Fibroblast of lung (primary cell): ENCODE measurements around the gene EXOSC5. TPM values are rescaled to one million over a fixed set of nuclear protein-coding genes. Genes with fewer than 3 reads are reported as not detected.
A peak's percentile ranks its signal among the peaks of the same experiment; 100 is the strongest.

ENCODE experiments used
- DNase-seq, 2 donors: peaks; one replicate each; pipeline versions ENCODE4 v3.0.0 to v3.0.0-alpha.2; 2010; ENCODE audit warnings: low read depth in 2 of 2
- H2AFZ ChIP-seq: 2 replicates; pipeline ENCODE4 v1.5.1; 2012; ENCODE audit warnings: low read length, control low read depth, inconsistent platforms
- H3K27ac ChIP-seq: 2 replicates; pipeline ENCODE4 v1.5.1; 2011; ENCODE audit warnings: low read length, control low read depth; ENCODE audit not compliant: insufficient read depth
- H3K27me3 ChIP-seq: 2 replicates; pipeline ENCODE4 v1.5.1; 2011; ENCODE audit warnings: mild to moderate bottlenecking, low read length; ENCODE audit not compliant: control insufficient read depth, insufficient read depth
- H3K36me3 ChIP-seq: 2 replicates; pipeline ENCODE4 v1.5.1; 2011; ENCODE audit warnings: low read length; ENCODE audit not compliant: control insufficient read depth, insufficient read depth
- H3K4me1 ChIP-seq: 2 replicates; pipeline ENCODE4 v1.5.1; 2011; ENCODE audit warnings: low read length; ENCODE audit not compliant: control insufficient read depth, insufficient read depth; ENCODE audit errors: extremely low read depth
- H3K4me2 ChIP-seq: 2 replicates; pipeline ENCODE4 v1.5.1; 2011; ENCODE audit warnings: low read length, control low read depth; ENCODE audit not compliant: insufficient read depth; ENCODE audit errors: extremely low read depth
- H3K4me3 ChIP-seq, 4 experiments: fragments of 200-600 bp in 1 of 4; sonication (generic) in 1 of 4; replicated peaks in 1 of 4; 2 replicates each; pipeline ENCODE4 v1.5.1; 2011 to 2016; ENCODE audit warnings: low read length in 4 of 4, low read depth in 3 of 4, mild to moderate bottlenecking in 3 of 4, control low read depth in 2 of 4, inconsistent platforms in 1 of 4, mixed read lengths in 1 of 4; ENCODE audit not compliant: insufficient read depth in 1 of 4; ENCODE audit errors: control extremely low read depth in 1 of 4
- H3K79me2 ChIP-seq: 2 replicates; pipeline ENCODE4 v1.5.1; 2012; ENCODE audit warnings: mild to moderate bottlenecking, low read length, inconsistent platforms; ENCODE audit not compliant: control insufficient read depth, insufficient read depth
- H3K9ac ChIP-seq: 2 replicates; pipeline ENCODE4 v1.5.1; 2011; ENCODE audit warnings: mild to moderate bottlenecking, low read length, control low read depth; ENCODE audit not compliant: insufficient read depth
- H3K9me3 ChIP-seq: 2 replicates; pipeline ENCODE4 v1.5.1; 2012; ENCODE audit warnings: low read depth, low read length; ENCODE audit not compliant: control insufficient read depth, insufficient read depth
- H4K20me1 ChIP-seq: 2 replicates; pipeline ENCODE4 v1.5.1; 2011; ENCODE audit warnings: low read length; ENCODE audit not compliant: control insufficient read depth, insufficient read depth; ENCODE audit errors: extremely low read depth
- CTCF ChIP-seq, 2 donors: IDR thresholded peaks in 1 of 2; conservative IDR thresholded peaks in 1 of 2; 1 replicate in 1 of 2; 2 replicates in 1 of 2; pipeline ENCODE4 v1.5.1; 2011 to 2012; ENCODE audit warnings: low read length in 2 of 2, control low read depth in 1 of 2, inconsistent platforms in 1 of 2, low read depth in 1 of 2, mild to moderate bottlenecking in 1 of 2
- EZH2 ChIP-seq: IDR thresholded peaks from 2 replicates; pipeline ENCODE4 v1.5.1; 2012; ENCODE audit warnings: low read length, control low read depth, mild to moderate bottlenecking; ENCODE audit errors: missing control alignments
- polyA plus RNA-seq, 2 donors: library from polyadenylated mRNA; depleted of rRNA in 1 of 2; stranded (reverse) in 1 of 2; unstranded in 1 of 2; fragments of >200 nt; gene quantifications; 2 replicates each; pipeline ENCODE4 v1.2.1, GENCODE V29; 2011 to 2012; ENCODE audit warnings: missing spikeins in 1 of 2
- total RNA-seq: library from RNA; depleted of rRNA; stranded (reverse); fragments of >200 nt; gene quantifications from 2 replicates; pipeline ENCODE4 v1.2.1, GENCODE V29; 2014

Gene EXOSC5
- total and polyA plus RNA-seq, 2 donors (not counting 1 experiment from before 2014, with no cell fraction given), result 5.0 to 10.7 TPM

- peak overlapping the region; percentile 20 for H3K9ac ChIP-seq
- H3K4me1 ChIP-seq, result peaks cover 5% of the 10 kb centered on the region
- no peaks in the 10 kb centered on the region for H3K9me3 ChIP-seq
- H3K4me2 ChIP-seq, result peak overlapping the region; percentile 79
- peak overlapping the region; percentile 32 to 88 (median 50) for H3K4me3 ChIP-seq
- H4K20me1 ChIP-seq, result peaks cover 1% of the 10 kb centered on the region
- H3K36me3 ChIP-seq, result no peaks in the 10 kb centered on the region
- no peaks in the 10 kb centered on the region for H3K27me3 ChIP-seq
- H3K79me2 ChIP-seq, result peaks cover 28% of the 10 kb centered on the region
- H2AFZ ChIP-seq, result no peak overlapping the region
- TF ChIP-seq CTCF (conservative IDR thresholded peaks at IDR 0.05 in 1 of 2, IDR thresholded peaks at IDR 0.05 in 1 of 2; ENCODE audit: low read depth in 1 of 2, low read length in 2 of 2) (no peak), EZH2 (no peak)
- peak overlapping the region; percentile 44 for H3K27ac ChIP-seq
- DNase-seq, result no peak
These were observed 42.7 kb downstream of the EXOSC5 start for GRCh38 chr19:41354343-41354953.

- Histone ChIP-seq H3K36me3 (no peaks in the 10 kb centered on the region), H3K27ac (peak within 1 kb of the TSS; percentile 67), H3K9me3 (no peaks in the 10 kb centered on the region), H2AFZ (no peak within 1 kb of the TSS), H3K79me2 (peaks cover 28% of the 10 kb centered on the region), H3K4me1 (peaks cover 5% of the 10 kb centered on the region), H3K4me3 (peak within 1 kb of the TSS; percentile 80 to 92 (median 87)), H3K9ac (peak within 1 kb of the TSS; percentile 69), H3K4me2 (peak within 1 kb of the TSS; percentile 98), H3K27me3 (no peaks in the 10 kb centered on the region), H4K20me1 (peaks cover 1% of the 10 kb centered on the region)
- TF ChIP-seq CTCF (conservative IDR thresholded peaks at IDR 0.05 in 1 of 2, IDR thresholded peaks at IDR 0.05 in 1 of 2; ENCODE audit: low read depth in 1 of 2, low read length in 2 of 2) (peak; percentile 80 to 83), EZH2 (no peak)
- DNase-seq, result peak; percentile 85 to 86
These were observed 43.5 kb downstream of the EXOSC5 start, which contains the start of gene TGFB1 for GRCh38 chr19:41353466-41354342. Gene TGFB1 (minus strand): TSS chr19:41353922. CDS start chr19:41353044, 878 bp downstream.
